ENCODE data around the gene WDR45.

GRCh38 chrX:49063715-49064114 is 16.0 kb downstream of the WDR45 start:
- no peak for TF ChIP-seq CTCF (conservative IDR thresholded peaks at IDR 0.05; ENCODE audit: low read length)
- TF ChIP-seq EZH2phosphoT487 (IDR thresholded peaks at IDR 0.05; ENCODE audit: borderline replicate concordance, low read depth, low read length) = no peak
